GM19035 (cell line): Measurements from ENCODE around the gene VEGFB.

Experiments
- ATAC-seq: cut with Tn5 transposase; IDR thresholded peaks from one replicate; pipeline ENCODE4 v1.9.1; 2021; ENCODE audit not compliant: unreplicated experiment

The VEGFB gene

DNA sequence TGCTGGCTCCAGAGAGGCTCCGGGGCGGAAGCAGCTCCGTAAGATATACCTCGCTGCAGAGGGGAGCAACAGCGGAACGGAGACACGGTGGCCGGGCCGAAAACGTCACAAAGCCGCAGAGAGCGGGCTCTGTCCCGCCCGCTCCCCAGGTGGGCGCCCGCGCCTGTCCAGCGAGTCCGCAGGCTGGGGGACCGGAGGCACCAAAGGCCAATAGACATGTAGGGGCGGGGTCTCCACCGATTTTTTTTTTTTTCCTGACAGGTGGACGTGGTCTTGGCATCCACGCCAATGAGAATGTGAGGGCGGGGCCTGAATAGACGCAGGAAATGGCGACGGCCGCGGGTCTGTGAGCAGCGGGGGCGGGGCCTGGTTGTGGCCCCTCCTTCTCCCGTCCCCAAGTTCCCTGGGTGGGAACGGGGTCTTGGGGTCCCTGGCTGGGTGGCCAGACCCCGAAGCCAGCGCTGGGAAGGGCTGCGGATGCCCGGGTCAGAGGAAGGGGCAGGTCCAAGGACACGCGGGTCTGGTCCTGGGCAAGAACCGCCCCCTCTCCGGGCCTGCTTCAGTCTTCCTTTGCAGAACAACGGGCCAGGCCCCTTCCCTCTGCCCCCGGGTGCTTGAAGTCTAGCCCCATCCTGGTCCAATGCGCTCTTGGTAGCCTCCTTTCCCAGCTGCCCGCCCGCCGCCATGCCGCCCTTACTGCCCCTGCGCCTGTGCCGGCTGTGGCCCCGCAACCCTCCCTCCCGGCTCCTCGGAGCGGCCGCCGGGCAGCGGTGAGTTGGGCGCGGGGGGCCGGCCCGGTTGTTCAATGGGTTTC lies 4.0 kb upstream of the VEGFB start, which contains the start of gene DNAJC4:
Gene DNAJC4 (plus strand): TSS at position 378 of the 814 bp plus-strand sequence. CDS start 307 bp downstream, at position 685.
- ATAC-seq: peak; percentile 50

DNA sequence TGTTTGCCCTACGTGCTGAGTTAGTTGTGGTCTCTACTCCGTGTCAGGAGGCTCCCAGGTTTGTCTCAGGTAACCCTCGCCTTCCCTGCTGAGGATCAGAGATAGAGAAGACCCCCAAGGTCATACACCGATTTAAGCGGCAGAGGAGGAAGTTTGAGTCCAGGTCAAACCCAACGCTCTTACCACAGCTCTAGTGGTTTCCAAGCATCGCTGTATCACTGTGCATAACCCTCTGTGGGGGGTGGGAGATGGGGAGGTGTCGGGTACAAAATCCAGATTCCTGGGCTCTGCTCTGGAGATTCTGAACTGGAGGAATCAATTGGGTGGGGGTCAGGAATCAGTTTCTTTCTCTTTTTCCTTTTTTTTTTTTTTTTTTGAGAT lies 3.4 kb upstream of the VEGFB start:
- ATAC-seq: no peak

DNA sequence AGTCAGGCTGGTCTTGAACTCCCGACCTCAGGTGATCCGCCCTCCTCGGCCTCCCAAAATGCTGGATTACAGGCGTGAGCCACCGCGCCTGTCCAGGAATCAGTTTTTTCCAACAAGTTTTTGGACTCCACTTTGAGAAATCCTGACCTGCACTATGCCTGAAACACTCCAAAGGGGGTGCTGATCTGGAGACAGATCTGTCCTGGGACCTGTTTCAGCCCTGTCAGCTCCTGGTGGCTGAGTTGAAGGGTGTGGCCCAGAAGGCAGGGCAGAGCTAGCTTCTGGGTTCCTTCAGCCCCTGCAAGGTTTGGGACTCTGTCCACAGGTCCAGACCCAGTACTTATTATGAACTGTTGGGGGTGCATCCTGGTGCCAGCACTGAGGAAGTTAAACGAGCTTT lies 2.8 kb upstream of the VEGFB start:
- no peak for ATAC-seq

DNA sequence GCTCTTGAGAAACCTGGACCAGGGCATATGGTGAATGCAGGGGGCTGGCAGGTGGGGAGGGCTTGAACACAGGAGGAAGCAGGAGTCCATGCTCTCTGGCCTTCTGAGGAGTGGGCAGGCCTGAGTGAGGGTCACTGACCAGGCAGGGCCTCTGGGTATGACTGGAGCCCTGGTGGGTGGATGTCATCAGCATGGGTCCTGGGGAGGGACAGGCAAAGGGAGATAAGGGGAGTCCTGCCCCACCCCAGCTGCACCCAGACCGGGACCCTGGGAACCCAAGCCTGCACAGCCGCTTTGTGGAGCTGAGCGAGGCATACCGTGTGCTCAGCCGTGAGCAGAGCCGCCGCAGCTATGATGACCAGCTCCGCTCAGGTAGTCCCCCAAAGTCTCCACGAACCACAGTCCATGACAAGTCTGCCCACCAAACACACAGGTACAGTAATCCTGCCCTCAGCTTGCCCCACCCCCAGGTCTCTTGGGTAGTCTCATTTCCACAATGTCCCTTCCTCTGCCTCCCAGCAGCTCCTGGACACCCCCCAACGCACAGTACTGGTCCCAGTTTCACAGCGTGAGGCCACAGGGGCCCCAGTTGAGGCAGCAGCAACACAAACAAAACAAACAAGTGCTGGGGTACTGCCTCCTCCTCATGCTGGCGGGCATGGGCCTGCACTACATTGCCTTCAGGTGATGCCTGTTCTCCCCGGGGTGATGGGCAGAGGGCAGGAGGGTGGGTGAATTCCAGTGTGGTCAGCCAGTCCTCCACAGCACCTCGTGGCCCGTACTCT lies 2.0 kb upstream of the VEGFB start:
- ATAC-seq: no peak

DNA sequence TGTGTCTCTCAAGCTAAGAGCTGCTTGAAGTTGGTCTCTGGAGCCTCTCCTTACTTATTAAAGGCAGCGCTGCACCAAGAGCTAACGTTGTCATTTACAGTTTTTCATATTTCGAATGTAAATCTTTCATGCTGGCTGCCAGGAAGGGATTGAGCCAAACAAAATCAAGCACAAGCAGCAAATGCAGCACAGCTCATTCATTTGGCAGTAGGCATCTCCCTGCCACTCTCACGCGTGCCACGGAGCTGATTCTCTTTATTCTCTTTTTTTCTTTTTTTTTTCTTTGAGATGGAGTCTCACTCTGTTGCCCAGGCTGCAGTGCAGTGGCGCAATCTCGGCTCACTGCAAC lies 1.4 kb upstream of the VEGFB start:
- no peak for ATAC-seq

DNA sequence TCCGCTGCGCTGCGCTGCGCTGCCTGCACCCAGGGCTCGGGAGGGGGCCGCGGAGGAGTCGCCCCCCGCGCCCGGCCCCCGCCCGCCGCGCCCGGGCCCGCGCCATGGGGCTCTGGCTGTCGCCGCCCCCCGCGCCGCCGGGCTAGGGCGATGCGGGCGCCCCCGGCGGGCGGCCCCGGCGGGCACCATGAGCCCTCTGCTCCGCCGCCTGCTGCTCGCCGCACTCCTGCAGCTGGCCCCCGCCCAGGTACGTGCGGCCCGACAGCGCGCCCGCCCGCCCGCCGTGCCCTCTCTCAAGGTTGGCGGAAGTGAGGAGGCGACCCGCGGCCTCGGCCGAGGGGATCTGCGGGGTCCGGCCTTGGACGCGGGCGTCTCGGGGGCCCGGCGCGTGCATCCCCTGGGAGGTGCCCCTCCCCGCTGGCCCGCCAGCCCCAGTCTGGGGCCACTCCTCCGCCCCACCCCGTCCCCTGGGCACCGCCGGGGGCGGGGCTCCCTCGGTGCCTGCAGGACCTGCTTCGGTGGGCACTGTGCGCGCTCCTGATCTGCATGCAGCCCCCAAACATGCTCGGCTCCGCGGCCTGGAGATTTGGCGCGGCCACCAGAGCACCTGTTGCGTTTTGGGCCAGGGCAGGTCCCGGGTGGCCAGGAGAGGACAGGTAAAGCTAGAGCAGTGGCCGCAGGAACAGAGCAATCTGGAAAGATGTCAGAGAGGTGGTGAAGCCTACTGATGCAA lies 429 bp downstream of the VEGFB start:
- ATAC-seq: peak; percentile 17

DNA sequence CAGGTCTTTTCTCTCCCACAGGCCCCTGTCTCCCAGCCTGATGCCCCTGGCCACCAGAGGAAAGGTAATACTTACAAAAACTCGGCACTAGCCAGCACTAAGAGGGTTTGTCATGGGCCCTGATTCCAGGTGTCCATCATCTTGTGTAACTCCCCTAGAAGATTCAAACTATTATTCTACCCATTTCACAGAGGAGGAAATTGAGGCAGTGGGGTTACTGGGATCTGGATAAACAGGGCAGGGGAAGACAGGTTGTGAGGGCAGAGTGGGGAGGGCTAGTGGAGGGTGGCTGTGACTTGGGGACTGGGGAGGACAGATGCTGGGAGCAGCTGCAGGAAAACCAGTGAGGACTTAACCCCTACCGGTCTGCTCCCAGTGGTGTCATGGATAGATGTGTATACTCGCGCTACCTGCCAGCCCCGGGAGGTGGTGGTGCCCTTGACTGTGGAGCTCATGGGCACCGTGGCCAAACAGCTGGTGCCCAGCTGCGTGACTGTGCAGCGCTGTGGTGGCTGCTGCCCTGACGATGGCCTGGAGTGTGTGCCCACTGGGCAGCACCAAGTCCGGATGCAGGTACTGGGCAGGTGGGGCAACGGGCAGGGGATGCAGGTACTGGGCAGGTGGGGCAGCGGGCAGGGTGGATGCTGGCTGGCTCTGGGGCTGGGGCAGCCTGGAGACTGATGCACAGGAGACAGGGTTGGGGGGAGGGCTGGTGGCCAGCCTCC lies 1.2 kb downstream of the VEGFB start:
- ATAC-seq: no peak

DNA sequence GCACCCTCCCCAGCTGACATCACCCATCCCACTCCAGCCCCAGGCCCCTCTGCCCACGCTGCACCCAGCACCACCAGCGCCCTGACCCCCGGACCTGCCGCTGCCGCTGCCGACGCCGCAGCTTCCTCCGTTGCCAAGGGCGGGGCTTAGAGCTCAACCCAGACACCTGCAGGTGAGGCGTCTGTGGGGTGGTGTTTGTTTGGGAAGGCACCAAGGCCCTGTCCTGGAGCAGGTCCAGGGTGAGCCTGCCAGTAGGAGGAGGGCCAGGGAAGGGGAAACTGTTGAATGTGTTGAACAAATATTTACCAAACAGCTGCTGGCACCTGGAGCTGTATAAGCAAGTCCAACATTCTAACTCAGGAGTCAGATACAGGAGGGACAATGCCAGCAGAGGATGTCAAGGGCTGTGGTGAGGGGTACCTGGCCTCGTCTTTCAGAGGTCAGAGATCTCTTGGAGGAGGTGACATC lies 3.1 kb downstream of the VEGFB start:
- no peak for ATAC-seq

DNA sequence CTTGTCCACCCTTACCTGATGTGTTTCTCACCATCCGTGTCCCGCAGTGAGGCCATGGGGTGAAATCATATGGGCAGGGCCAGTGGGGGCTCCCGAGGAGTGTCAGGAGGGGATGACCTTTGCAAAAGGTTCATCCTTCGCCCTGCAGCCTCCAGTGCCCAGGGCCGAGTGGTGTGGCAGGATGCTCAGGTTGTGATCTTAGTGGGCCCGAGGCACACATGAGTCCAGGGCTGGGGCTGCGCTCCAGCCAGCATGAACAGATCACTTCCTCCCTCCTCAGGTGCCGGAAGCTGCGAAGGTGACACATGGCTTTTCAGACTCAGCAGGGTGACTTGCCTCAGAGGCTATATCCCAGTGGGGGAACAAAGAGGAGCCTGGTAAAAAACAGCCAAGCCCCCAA lies 3.7 kb downstream of the VEGFB start:
- ATAC-seq: no peak

DNA sequence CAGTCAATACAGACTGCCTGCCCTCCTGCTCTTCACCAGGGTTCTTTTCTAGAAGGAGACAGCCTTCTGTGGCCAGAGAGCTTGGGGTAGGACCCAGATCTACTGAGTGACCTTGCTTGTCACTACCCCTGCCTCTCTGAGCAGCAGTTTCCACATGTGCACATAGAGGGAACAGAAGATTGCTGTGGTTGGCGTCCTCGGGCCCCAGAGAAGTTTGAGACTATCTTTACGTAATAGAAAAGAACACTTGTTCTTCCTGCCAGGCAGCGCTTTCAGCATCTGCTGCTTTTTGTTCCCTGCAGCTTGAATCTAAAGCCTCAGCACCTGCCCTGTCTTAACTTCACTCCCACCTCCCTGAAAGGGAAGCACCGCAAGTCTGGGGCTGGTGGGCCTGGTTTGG lies 4.6 kb downstream of the VEGFB start:
- ATAC-seq: no peak

DNA sequence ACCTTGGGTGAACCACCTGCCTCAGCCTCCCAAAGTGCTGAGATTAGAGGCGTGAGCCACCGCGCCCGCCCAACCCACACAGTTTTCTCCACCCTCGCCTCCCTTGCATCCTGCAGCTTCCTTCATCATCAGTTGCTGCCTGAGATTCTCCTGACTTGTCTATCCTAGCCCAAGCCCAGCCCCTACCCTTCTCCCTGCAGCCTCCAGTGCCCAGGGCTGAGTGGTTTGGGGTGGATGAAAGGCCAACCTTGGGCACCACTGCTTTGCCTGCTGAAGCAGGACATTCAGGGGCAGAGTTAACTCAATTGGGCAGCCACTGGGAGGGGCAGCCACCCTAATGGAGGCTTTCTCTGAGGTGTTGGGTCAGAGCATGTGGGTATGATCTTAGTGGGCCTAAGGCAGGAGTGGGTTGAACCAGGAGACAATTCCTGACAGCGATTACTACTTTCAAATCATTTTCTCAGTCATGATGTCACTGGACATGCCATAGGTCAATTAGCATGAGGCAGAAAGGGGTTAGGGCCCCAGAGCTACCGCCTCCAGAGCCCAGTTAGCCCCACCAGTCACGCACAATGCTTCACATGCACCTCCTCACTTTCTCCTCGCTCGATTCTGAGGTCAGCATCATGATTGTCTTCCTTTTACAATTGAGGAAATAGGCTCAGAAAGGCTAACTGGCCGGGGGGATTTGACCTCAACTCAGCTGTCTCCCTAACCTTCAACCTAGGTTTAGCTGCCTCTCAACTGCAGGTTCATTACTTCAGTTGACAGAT lies 5.5 kb downstream of the VEGFB start:
- ATAC-seq: no peak

DNA sequence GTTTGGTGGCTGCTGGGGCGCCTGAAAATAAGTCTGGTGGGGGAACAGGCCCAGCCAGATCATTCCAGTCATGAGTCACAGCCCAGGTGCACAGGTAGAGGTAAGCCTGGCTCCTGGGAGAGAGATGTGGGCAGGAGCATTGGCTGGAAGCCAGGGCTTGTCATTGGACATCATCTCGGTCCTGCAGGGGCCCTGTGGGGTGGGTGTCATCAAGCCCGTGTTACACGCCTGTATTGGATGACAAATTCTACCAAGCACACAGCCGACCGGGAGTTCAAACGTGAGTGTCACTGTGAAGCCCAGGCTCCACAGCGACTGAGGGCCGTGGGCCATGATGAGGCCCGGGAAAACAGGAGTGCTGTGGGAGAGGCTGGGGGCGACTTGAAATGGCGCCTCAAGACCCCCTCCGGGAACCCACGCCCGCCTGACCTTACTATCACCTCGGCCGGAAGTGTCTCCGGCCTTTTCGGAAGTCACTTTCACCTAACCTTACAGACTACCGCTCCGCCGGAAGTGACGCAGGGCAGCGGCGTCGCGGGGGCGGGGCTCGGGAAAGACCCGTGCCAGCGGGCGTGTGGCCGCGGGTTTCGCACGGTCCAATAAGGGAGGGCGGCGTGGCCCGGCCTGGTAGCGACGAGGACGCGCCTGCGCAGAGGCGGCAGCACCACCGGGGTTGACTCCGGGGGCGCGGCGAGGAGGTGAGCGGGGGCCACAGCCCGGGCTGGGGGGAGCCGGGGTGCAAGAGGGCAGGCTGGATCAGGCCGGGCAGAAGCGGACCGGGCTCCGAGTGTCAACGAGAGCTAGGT lies 6.3 kb downstream of the VEGFB start, which contains the start of gene FKBP2:
Gene FKBP2 (plus strand): TSS at position 661 of the 806 bp plus-strand sequence. CDS start 1,293 bp downstream, outside the sequence.
- ATAC-seq: peak; percentile 54

DNA sequence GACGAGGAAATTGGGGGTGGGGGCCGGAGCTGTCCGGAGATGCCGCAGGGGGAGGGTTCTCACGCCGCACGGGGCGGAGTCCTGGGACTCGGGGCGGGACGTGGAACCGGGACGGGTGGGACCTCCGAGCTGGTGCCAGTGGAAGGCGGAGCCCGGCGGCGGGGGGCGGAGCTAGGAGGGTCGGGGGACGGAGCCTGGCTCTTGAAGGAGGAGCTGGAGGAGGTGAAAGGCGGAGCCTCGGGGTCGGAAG lies 6.8 kb downstream of the VEGFB start:
- ATAC-seq: peak; percentile 64

DNA sequence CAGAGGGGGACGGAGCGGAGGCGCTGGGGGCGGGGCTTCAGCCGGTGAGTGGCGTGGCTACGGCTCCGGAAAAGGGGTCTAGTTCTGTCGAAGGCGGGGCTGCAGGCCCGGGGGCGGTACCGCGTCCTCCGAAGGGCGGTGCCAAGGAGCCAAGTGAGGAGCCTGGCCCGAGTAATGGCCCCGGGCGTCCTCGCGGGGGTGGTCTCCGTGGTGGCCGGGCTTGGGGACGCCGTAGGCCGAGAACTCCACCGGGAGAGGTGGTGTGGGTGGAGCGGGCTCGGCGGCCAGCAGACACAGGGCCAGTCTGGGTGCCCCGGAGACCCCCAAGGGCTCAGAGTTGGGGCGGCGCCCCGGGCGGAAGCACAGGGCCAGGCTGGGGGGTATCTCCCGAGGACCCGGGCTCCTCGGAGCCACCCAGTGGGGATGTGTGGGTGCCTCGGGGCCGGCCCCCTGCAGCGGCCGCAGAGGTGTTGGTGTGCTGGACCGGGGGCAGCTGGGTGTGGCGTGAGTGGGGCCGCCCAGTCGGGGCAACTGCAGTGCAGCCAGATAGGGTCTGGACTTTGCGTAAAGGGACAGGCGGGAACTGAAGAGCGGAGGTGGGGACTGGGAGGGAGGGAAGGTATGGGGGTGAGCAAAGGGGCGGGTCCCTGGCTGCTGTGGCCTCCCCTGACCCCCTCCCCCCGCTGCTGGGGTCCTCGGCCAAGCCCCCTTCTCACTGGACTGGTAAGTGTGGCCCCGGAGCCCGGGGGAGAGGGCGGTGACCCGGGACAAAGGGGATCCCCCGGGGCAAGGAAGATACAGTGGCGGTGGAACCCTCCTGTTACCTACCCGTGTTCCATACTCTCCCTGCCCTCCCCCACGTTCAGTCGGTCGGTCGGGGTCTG lies 7.3 kb downstream of the VEGFB start:
- ATAC-seq: peak; percentile 8

DNA sequence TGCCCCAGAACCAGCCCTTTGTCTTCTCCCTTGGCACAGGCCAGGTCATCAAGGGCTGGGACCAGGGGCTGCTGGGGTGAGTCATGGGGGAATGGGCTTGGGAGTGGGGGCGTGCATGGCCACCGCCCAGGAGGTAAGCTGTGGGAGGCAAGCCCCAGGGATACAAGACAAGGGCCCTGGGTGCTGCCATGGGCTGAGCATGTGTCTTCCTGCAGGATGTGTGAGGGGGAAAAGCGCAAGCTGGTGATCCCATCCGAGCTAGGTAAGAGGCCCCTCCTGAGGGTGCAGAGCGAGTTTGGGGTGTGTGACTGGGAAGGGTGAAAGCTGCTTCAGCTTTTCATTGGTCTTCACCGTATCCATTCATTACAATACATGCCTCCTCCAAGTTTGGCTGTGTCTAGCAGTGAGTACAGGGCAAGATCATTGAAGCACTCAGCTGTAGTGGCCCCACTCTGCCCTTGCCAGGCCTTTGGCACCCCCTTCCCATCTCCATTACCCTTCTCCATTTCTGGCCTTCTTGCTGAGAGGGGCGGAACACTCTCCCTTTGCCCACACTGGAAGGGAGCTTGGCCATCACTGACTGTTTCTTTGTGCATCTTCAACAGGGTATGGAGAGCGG lies 9.0 kb downstream of the VEGFB start:
- ATAC-seq: no peak

DNA sequence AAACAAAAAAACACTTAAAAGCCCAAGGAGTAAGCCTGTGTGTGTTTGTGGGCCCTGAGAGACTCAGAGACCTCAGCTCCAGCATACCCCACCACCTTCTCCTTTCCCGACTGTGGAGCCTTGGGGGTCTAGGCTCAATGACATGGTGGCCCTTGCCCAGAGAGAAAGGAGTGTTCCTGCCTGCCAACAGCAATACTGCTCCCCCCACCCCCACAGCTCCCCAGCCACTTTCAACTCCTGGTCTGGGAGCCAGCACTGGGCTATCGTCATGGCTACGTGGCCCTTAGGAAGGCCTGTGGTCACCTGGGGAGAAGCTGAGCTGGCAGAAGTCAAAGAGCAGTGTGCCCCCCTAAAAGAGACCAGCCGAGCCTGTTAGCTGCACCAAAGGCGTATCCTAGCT lies 9.7 kb downstream of the VEGFB start:
- no peak for ATAC-seq

DNA sequence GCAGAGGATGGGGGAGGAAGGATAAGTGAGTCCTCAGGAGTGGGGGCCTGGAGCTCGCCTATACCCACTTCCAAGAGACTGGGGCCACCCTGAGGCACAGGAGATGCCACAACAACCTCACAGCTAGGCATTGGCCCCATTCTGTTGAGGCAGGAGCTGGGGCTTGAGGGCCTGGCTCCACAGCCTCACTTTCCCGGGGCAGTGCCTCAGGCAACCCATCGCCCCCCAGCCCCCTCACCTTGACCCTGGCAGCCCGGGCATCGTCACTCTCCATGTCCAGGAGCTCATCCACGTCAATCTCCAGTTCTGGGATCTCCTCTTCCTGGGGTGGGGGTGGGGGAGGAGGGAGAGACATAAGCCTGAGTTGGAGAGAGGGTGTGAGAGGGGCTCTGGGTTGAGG lies 10.6 kb downstream of the VEGFB start:
- ATAC-seq: no peak

DNA sequence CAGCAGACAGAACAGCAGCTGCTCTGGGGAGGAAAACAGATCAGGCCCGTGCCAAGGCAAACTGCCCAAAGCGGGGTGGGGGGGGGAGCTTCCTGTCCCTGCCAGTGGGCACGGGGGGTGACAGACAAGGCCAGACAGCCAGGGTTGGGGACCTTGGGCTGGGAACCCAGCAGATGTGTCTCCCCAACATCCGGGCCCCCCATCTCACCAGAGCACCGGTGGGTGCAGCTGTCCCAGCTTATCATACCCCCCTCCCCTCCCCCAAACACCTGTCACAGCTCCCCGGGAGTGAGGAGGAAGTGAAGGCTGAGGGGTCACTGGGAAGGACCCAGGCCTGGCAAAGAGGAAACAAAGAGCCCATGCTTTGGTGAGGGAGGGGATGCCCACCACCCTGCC lies 11.0 kb downstream of the VEGFB start:
- no peak for ATAC-seq
